ENCODE results near the gene PHLDB3. TPM values are rescaled to one million over a fixed set of nuclear protein-coding genes. Genes with fewer than 3 reads are reported as not detected.

Gene PHLDB3
- total and polyA plus RNA-seq, 2 experiments from 2014 or later, result 22.2 to 23.4 TPM

DNA sequence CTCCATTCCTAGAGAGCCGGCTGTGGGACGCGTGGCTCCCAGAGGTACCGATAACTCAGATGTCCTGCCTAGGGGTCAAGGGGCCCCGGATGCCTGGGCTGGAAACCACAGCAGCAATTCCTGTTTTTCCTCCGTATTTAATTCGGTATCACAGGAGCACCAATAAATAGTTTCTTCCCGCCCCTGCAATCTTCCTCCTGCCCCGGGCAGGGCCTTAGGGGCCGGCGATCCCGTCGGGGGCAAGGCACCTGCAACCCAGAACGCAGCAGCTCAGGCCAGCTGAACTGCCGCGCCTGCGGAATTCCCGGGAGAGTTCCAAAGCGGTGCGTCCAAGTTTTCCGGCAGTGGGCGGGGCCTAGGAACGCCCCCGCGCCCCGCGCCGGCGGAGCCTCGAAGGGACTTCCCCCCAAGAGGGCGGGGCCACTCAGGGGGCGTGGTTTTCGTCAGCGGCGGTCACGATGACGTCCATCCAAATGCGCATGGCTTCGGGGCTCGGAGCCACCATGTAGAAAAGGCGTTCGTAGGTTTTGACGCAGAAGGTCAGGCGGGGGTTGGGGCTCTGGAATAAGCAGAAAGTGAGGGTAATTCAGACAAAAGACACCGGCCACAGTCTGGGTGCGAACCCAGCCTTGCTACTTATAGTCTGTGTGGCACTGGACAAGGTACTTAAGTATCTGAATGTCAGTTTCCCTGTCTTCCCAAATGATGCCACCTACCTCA lies 29.4 kb downstream of the PHLDB3 start:
- DNase-seq (ENCODE audit: low spot score), result peak; percentile 97
- peak overlapping the region; percentile 73 for H3K4me2 ChIP-seq
- no peaks in the 10 kb centered on the region for H4K20me1 ChIP-seq (ENCODE audit: insufficient read depth, poor library complexity, severe bottlenecking)
- no peaks in the 10 kb centered on the region for H3K9me3 ChIP-seq (ENCODE audit: low read depth)
- no peaks in the 10 kb centered on the region for H3K36me3 ChIP-seq (replicated peaks; ENCODE audit: insufficient read depth, low read depth)
- no peak overlapping the region for H3K4me3 ChIP-seq
- peak overlapping the region; percentile 85 for H3K27ac ChIP-seq
- no peaks in the 10 kb centered on the region for H3K27me3 ChIP-seq
- 10% methylated on average over 46 of the region's 46 CpGs for WGBS (ENCODE audit: low lambda C conversion rate, missing lambda C conversion rate)
- peak overlapping the region; percentile 65 for H2AFZ ChIP-seq
- TF ChIP-seq EZH2phosphoT487 (IDR thresholded peaks at IDR 0.05; ENCODE audit: low read depth, severe bottlenecking, unreplicated experiment) (no peak), EZH2 (IDR thresholded peaks at IDR 0.05; ENCODE audit: borderline replicate concordance) (no peak)
- TF ChIP-seq, protein P1, sequence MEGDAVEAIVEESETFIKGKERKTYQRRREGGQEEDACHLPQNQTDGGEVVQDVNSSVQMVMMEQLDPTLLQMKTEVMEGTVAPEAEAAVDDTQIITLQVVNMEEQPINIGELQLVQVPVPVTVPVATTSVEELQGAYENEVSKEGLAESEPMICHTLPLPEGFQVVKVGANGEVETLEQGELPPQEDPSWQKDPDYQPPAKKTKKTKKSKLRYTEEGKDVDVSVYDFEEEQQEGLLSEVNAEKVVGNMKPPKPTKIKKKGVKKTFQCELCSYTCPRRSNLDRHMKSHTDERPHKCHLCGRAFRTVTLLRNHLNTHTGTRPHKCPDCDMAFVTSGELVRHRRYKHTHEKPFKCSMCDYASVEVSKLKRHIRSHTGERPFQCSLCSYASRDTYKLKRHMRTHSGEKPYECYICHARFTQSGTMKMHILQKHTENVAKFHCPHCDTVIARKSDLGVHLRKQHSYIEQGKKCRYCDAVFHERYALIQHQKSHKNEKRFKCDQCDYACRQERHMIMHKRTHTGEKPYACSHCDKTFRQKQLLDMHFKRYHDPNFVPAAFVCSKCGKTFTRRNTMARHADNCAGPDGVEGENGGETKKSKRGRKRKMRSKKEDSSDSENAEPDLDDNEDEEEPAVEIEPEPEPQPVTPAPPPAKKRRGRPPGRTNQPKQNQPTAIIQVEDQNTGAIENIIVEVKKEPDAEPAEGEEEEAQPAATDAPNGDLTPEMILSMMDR (IDR thresholded peaks at IDR 0.05; ENCODE audit: poor library complexity), result no peak
- H3K9me2 ChIP-seq (replicated peaks; ENCODE audit: insufficient read depth), result no peaks in the 10 kb centered on the region
- H3K4me1 ChIP-seq (ENCODE audit: insufficient read depth), result no peaks in the 10 kb centered on the region
- H3K79me2 ChIP-seq, result no peaks in the 10 kb centered on the region

DNA sequence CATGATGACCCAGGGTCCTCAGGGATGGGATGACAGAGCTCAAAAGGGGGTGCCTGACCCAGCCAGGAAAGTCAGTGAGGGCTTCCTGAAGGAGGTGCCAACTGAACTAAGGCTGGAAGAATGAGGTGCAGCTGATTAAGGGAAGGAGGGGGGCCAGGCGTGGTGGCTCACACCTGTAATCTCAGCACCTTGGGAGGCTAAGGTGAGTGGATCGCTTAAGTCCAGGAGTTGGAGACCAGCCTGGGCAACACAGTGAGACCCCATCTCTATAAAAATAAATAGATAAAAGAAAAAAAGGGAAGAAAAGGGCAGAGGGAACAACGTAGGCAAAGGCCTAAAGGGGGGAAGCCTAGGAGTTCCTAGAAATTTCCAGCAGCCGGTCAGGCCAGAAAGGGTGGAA lies 30.1 kb downstream of the PHLDB3 start:
- Histone ChIP-seq H3K4me1 (ENCODE audit: insufficient read depth) (no peaks in the 10 kb centered on the region), H4K20me1 (ENCODE audit: insufficient read depth, poor library complexity, severe bottlenecking) (no peaks in the 10 kb centered on the region), H3K4me2 (peak overlapping the region; percentile 73), H3K27ac (peak overlapping the region; percentile 66), H3K36me3 (replicated peaks; ENCODE audit: insufficient read depth, low read depth) (no peaks in the 10 kb centered on the region), H3K9me2 (replicated peaks; ENCODE audit: insufficient read depth) (no peaks in the 10 kb centered on the region), H3K79me2 (no peaks in the 10 kb centered on the region), H3K27me3 (no peaks in the 10 kb centered on the region), H3K9me3 (ENCODE audit: low read depth) (no peaks in the 10 kb centered on the region), H3K4me3 (no peak overlapping the region), H2AFZ (no peak overlapping the region)
- no peak for TF ChIP-seq EZH2phosphoT487 (IDR thresholded peaks at IDR 0.05; ENCODE audit: low read depth, severe bottlenecking, unreplicated experiment)
- no peak for TF ChIP-seq EZH2 (IDR thresholded peaks at IDR 0.05; ENCODE audit: borderline replicate concordance)
- TF ChIP-seq, protein P1 (IDR thresholded peaks at IDR 0.05; ENCODE audit: poor library complexity), result no peak
- no peak for DNase-seq (ENCODE audit: low spot score)
- 93% methylated on average over 4 of the region's 4 CpGs for WGBS (ENCODE audit: low lambda C conversion rate, missing lambda C conversion rate)

DNA sequence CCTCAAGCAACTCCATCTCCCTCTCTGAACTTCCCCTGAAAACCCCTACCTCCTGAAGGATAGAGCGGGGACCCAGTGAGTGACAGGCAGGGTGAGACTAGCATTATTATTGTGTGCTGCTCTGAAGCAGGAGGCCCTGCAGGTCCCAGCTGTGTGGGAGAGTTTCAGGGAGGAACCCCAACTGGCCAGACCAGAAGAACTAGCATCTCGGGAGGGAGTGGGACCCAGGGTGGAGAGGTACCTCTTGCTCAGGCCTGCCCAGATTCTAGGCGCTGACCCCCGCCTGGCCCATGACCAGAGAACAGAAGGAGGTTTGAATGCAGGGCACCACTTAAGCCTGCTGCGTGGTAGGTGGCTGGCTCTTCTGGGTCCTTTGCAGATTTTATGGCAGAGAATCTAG lies 33.5 kb downstream of the PHLDB3 start:
- Histone ChIP-seq H3K4me3 (no peak overlapping the region), H3K4me1 (ENCODE audit: insufficient read depth) (no peaks in the 10 kb centered on the region), H3K9me2 (replicated peaks; ENCODE audit: insufficient read depth) (no peaks in the 10 kb centered on the region), H3K4me2 (no peak overlapping the region), H3K9me3 (ENCODE audit: low read depth) (no peaks in the 10 kb centered on the region), H4K20me1 (ENCODE audit: insufficient read depth, poor library complexity, severe bottlenecking) (no peaks in the 10 kb centered on the region), H2AFZ (no peak overlapping the region), H3K36me3 (replicated peaks; ENCODE audit: insufficient read depth, low read depth) (no peaks in the 10 kb centered on the region), H3K79me2 (no peaks in the 10 kb centered on the region), H3K27ac (peak overlapping the region; percentile 49), H3K27me3 (no peaks in the 10 kb centered on the region)
- DNase-seq (ENCODE audit: low spot score), result no peak
- 76% methylated on average over 5 of the region's 5 CpGs for WGBS (ENCODE audit: low lambda C conversion rate, missing lambda C conversion rate)
- TF ChIP-seq EZH2phosphoT487 (IDR thresholded peaks at IDR 0.05; ENCODE audit: low read depth, severe bottlenecking, unreplicated experiment) (no peak), EZH2 (IDR thresholded peaks at IDR 0.05; ENCODE audit: borderline replicate concordance) (no peak)
- TF ChIP-seq, protein P1 (IDR thresholded peaks at IDR 0.05; ENCODE audit: poor library complexity), result no peak

Data from hepatocyte (in vitro differentiated cells).